Left ventricle myocardium inferior (tissue), 1 donor: Measurements from ENCODE around the gene MTERF4. TPM values are rescaled to one million over a fixed set of nuclear protein-coding genes. Genes with fewer than 3 reads are reported as not detected.

Experiments used
- DNase-seq: peaks from one replicate; pipeline ENCODE4 v3.0.0-alpha.2; 2020
- H3K27ac ChIP-seq: fragments of 200-600 bp; replicated peaks from 2 replicates; pipeline ENCODE4 v1.8.0; 2021
- H3K27me3 ChIP-seq: fragments of 200-600 bp; 2 replicates; pipeline ENCODE4 v1.8.0; 2021; ENCODE audit warnings: low read depth
- H3K36me3 ChIP-seq: fragments of 200-600 bp; 2 replicates; pipeline ENCODE4 v1.8.0; 2021
- H3K4me1 ChIP-seq: fragments of 200-600 bp; 2 replicates; pipeline ENCODE4 v1.8.0; 2021
- H3K4me3 ChIP-seq: fragments of 200-600 bp; 2 replicates; pipeline ENCODE4 v1.8.0; 2021; ENCODE audit warnings: mild to moderate bottlenecking, moderate library complexity
- H3K9me3 ChIP-seq: fragments of 200-600 bp; replicated peaks from 2 replicates; pipeline ENCODE4 v1.8.0; 2021
- CTCF ChIP-seq: fragments of 200-600 bp; IDR thresholded peaks from 2 replicates; pipeline ENCODE4 v1.8.0; 2021; ENCODE audit warnings: antibody characterized with exemption, mild to moderate bottlenecking, borderline replicate concordance
- intact Hi-C: fragments of 100-400 bp; cut with micrococcal nuclease; formaldehyde crosslinking; loops from one replicate; pipeline ENCODE4 v1.11.0; 2022
- total RNA-seq: library from RNA; stranded (reverse); fragmentation: NEBNext Ultra II Directional; extraction: Animal tissue kit (Norgen Biotek cat#: 25700); gene quantifications from one replicate; pipeline ENCODE4 v1.2.1, GENCODE V29; 2021
- donor health status: DM: no; HTN: yes; CAD: no; lungs with severe emphysema.

The MTERF4 gene
- total RNA-seq, 1 donor from 2014 or later = 19.5 TPM

DNA sequence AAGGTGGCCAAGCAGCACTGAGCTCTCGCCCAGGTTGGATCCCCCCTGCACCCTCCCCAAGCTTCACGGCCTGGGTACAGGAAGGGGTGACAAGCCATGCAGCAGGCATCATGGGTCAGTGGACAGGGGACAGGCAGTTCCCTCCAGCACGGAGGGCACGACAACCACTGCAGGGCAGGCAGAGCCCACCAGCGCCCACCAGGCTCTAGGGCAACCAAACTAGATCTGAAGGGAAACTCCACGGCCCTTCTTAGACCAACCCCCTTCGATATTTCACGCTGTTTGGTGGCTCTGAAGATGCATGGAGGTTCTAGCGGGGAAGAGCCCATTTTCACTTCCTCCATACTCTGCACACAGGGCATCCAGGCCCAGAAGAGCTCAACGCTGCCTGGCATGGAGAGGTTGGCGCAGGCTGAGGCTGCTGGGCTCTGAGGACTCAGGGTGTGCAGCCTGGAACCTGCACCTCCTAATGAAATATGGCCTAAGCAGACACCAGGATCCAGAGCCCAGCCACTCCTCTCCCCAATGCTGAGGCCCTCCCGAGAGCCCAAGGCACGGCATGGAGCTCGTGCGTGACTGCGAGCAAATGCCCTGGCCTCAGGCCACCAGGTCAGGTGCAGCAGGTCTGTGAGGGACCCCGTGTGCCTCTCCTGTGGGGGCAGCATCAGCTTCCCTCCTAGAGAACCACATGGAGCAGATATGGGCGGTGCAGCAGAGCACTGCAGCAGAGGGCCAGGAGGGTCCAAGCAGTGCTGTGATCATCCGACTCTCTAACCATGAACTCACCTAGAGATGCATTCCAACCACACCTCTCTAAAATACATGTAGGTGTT lies 8.7 kb upstream of the MTERF4 start:
- no peak for TF ChIP-seq CTCF
- no peaks in the 10 kb centered on the region for H3K27me3 ChIP-seq
- no peak overlapping the region for H3K27ac ChIP-seq
- H3K4me1 ChIP-seq = no peaks in the 10 kb centered on the region
- intact Hi-C loops = no loop called here
- no peak overlapping the region for H3K4me3 ChIP-seq
- H3K36me3 ChIP-seq = no peaks in the 10 kb centered on the region
- no peak for DNase-seq
- no peaks in the 10 kb centered on the region for H3K9me3 ChIP-seq

- Histone ChIP-seq H3K4me1 (no peaks in the 10 kb centered on the region), H3K27me3 (no peaks in the 10 kb centered on the region), H3K9me3 (no peaks in the 10 kb centered on the region), H3K4me3 (no peak overlapping the region), H3K27ac (no peak overlapping the region), H3K36me3 (no peaks in the 10 kb centered on the region)
- intact Hi-C loops = no loop called here
- no peak for DNase-seq
- TF ChIP-seq CTCF = no peak
Measured at GRCh38 chr2:241110089-241110606, 8.1 kb upstream of the MTERF4 start.

DNA sequence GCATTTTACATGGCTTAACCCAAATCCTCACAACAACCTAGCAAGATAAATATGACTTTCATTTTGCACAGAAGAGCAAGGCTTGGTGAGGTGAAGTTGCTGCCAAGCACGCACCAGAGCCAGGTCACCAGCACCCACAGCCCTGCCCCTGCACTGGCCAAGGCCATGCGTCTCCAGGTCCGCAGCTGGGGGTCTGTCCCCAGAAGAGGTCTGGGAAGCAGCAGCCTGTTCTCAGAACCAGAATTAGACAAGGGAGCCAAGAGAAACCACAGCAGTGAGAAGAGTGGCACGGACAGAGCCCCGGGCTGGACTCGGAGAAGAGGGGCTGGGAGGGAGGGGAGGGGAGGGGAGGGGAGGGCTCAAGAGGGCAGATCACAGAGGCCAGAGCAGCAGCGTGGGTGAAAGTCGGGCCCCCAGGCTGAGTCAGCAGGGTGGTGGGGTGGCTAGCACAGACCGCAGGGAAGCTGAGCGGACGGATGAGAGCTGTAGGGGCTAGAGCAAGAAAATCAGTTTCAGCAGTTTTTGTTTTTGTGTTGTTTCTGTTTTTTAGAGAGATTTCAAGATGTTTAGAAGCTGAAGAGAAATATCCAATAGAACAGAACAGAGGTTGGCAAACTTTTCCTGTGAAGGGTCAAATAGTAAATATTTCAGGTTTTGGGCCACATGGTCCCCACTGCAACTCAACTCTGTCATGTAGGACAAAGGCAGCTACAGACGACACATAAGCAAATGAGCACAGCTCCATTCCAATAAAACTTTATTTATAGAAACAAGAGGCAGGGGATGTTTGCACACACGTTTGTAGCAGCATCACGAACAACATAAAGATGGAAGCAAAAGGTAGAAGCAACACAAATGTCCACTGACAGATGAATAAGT lies 7.4 kb upstream of the MTERF4 start:
- no peak for TF ChIP-seq CTCF

DNA sequence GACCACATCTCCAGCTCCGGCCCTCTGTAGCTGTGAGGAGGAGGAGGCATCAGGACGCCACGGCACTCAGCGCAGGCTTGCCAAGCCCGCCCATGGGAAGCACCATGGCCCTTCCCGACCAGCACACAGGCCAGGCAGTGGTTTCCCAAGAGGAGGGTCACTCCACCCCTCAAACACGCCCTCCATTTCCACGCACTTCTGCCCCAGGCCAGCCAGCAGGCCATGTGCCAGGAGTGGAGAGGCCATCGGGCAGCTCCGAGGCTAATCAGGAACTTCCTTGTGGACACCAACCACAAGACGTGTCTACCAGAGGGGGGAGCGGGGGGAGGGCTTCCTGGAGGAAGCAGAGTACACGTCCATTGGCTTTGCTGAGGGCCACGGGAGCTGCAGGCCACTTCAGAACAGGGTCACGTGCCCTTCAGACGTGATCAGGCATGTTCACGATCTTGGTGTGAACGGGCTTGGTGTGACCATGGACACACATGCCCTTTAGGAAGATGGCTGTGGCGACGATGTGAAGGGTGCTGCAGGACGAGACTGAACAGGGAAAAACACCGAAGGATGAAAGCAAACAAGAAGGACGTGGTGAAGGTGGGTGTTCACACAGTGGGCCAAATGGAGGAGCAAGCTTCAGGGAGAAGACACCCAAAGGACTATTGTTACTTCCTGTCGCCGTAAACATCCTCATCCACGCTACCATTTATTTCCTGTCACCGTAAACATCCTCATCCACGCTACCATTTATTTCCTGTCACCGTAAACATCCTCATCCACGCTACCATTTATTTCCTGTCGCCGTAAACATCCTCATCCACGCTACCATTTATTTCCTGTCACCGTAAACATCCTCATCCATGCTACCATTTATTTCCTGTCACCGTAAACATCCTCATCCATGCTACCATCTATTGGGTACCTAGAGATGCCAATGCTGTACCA lies 6.5 kb upstream of the MTERF4 start:
- DNase-seq = no peak
- no peak for TF ChIP-seq CTCF
- no peak overlapping the region for H3K27ac ChIP-seq
- intact Hi-C loops = no loop called here
- H3K4me1 ChIP-seq = peaks cover 2% of the 10 kb centered on the region
- no peaks in the 10 kb centered on the region for H3K27me3 ChIP-seq
- H3K36me3 ChIP-seq = no peaks in the 10 kb centered on the region
- no peaks in the 10 kb centered on the region for H3K9me3 ChIP-seq
- H3K4me3 ChIP-seq = no peak overlapping the region

More for the DNA sequence above, 7.4 kb upstream of the MTERF4 start:
- H3K4me3 ChIP-seq = no peak overlapping the region
- no peak for DNase-seq
- intact Hi-C loops = no loop called here
- no peaks in the 10 kb centered on the region for H3K9me3 ChIP-seq
- H3K36me3 ChIP-seq = no peaks in the 10 kb centered on the region
- no peak overlapping the region for H3K27ac ChIP-seq
- no peaks in the 10 kb centered on the region for H3K4me1 ChIP-seq
- no peaks in the 10 kb centered on the region for H3K27me3 ChIP-seq
